ENCODE measurements around the gene SYNJ2. TPM values are rescaled to one million over a fixed set of nuclear protein-coding genes. Genes with fewer than 3 reads are reported as not detected.

SYNJ2 gene
- total and polyA plus RNA-seq, 2 experiments from 2014 or later: 20.5 to 28.6 TPM

GRCh38 chr6:158083455-158084325 lies 102.0 kb downstream of the SYNJ2 start:
- Histone ChIP-seq H3K9me3 (ENCODE audit: low read depth) (no peaks in the 10 kb centered on the region), H3K27me3 (replicated peaks; ENCODE audit: insufficient read depth) (no peaks in the 10 kb centered on the region), H3K4me1 (ENCODE audit: insufficient read depth) (no peaks in the 10 kb centered on the region; the same call in 1 of the 2 replicates), H3K4me3 (no peak overlapping the region), H3F3A (ENCODE audit: insufficient read depth) (no peaks in the 10 kb centered on the region), H3K36me3 (ENCODE audit: low read depth) (peaks cover 62% of the 10 kb centered on the region), H2AFZ (no peak overlapping the region), H3K9ac (no peak overlapping the region), H4K20me1 (ENCODE audit: insufficient read depth) (no peaks in the 10 kb centered on the region), H3K4me2 (ENCODE audit: unreplicated experiment) (no peak overlapping the region), H3K79me2 (ENCODE audit: insufficient read depth) (0 out of 2 replicates have a peak, but pooled peaks cover 2% of the 10 kb centered on the region), H3K9me2 (ENCODE audit: insufficient read depth) (no peaks in the 10 kb centered on the region), H3K27ac (no peak overlapping the region)
- in situ Hi-C loops (cut with MboI): no loop called here
- DNase-seq: peak; percentile 13
- TF ChIP-seq EZH2phosphoT487 (IDR thresholded peaks at IDR 0.05; ENCODE audit: insufficient read depth, low read depth) (no peak), EZH2 (IDR thresholded peaks at IDR 0.05; ENCODE audit: insufficient read depth, poor library complexity, severe bottlenecking) (no peak)
- 91 to 93% methylated on average over 22 to 23 of the region's 23 CpGs for WGBS, 2 experiments (ENCODE audit: low coverage in 1 of 2, low lambda C conversion rate in 2 of 2, missing lambda C conversion rate in 2 of 2)

DNA sequence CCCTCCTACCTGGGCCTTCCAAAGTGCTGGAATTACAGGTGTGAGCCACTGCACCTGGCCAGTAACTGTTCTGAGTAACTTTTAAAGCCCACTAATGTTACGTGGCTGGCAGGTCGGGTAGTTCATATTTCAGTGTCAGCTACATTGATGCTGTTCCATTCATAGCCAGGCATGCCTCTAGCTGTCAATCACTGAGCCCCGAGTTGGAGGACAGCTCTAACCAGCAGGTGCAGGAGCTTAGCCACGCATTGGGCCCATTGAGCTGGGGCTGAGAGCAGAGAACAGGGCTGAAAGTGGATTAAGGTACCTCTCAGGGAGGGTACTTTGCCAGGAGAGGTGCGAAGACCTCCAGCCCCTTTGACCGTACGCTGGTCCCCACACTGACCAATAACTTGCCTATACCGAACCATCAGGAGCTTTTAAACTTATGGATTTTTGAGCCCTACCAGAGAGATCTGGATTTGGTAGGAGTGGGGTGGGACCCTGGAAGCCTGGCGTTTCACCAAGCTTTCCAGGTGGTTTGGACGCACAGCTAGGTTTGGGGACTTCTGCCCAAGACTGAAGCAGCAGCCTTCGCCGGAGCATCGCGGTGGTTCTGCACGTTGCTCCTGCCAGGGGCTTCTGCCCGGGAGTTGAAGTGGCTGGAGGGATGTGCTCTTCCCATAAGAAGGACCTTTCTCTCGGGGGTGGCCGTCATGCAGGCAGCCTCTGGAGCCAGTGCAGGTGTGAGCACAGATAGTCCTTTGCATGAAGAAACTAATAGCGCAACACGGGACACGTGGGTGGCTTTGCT lies 103.8 kb downstream of the SYNJ2 start:
- Histone ChIP-seq H4K20me1 (ENCODE audit: insufficient read depth) (no peaks in the 10 kb centered on the region), H3K79me2 (ENCODE audit: insufficient read depth) (0 out of 2 replicates have a peak, but pooled peaks cover 7% of the 10 kb centered on the region), H3K27ac (no peak overlapping the region), H3F3A (ENCODE audit: insufficient read depth) (no peaks in the 10 kb centered on the region), H3K27me3 (replicated peaks; ENCODE audit: insufficient read depth) (no peaks in the 10 kb centered on the region), H3K4me1 (ENCODE audit: insufficient read depth) (no peaks in the 10 kb centered on the region; the same call in 1 of the 2 replicates), H3K4me3 (no peak overlapping the region), H2AFZ (no peak overlapping the region), H3K9ac (no peak overlapping the region), H3K4me2 (ENCODE audit: unreplicated experiment) (no peak overlapping the region), H3K9me2 (ENCODE audit: insufficient read depth) (no peaks in the 10 kb centered on the region), H3K36me3 (ENCODE audit: low read depth) (peaks cover 67% of the 10 kb centered on the region), H3K9me3 (ENCODE audit: low read depth) (no peaks in the 10 kb centered on the region)
- TF ChIP-seq EZH2 (IDR thresholded peaks at IDR 0.05; ENCODE audit: insufficient read depth, poor library complexity, severe bottlenecking) (no peak), EZH2phosphoT487 (IDR thresholded peaks at IDR 0.05; ENCODE audit: insufficient read depth, low read depth) (no peak)
- in situ Hi-C loops (cut with MboI): no loop called here
- DNase-seq: no peak
- WGBS, 2 experiments (ENCODE audit: low coverage in 1 of 2, low lambda C conversion rate in 2 of 2, missing lambda C conversion rate in 2 of 2): 92 to 93% methylated on average over 21 of the region's 21 CpGs

GRCh38 chr6:158086054-158086503 lies 104.4 kb downstream of the SYNJ2 start:
- H3K27me3 ChIP-seq (replicated peaks; ENCODE audit: insufficient read depth): no peaks in the 10 kb centered on the region
- 45 to 53% methylated on average over 2 of the region's 2 CpGs for WGBS, 2 experiments (ENCODE audit: low coverage in 1 of 2, low lambda C conversion rate in 2 of 2, missing lambda C conversion rate in 2 of 2)
- H3K36me3 ChIP-seq (ENCODE audit: low read depth): peaks cover 68% of the 10 kb centered on the region
- H3K9ac ChIP-seq: no peak overlapping the region
- in situ Hi-C loops (cut with MboI): no loop called here
- 0 out of 2 replicates have a peak, but pooled peaks cover 7% of the 10 kb centered on the region for H3K79me2 ChIP-seq (ENCODE audit: insufficient read depth)
- DNase-seq: no peak
- no peak overlapping the region for H3K4me2 ChIP-seq (ENCODE audit: unreplicated experiment)
- no peak overlapping the region for H2AFZ ChIP-seq
- H3K9me3 ChIP-seq (ENCODE audit: low read depth): no peaks in the 10 kb centered on the region
- H3K9me2 ChIP-seq (ENCODE audit: insufficient read depth): no peaks in the 10 kb centered on the region
- H3K4me3 ChIP-seq: no peak overlapping the region
- 0 out of 2 replicates have a peak, but pooled peaks cover 4% of the 10 kb centered on the region for H3F3A ChIP-seq (ENCODE audit: insufficient read depth)
- no peaks in the 10 kb centered on the region; the same call in 1 of the 2 replicates for H3K4me1 ChIP-seq (ENCODE audit: insufficient read depth)
- no peaks in the 10 kb centered on the region for H4K20me1 ChIP-seq (ENCODE audit: insufficient read depth)
- TF ChIP-seq EZH2 (IDR thresholded peaks at IDR 0.05; ENCODE audit: insufficient read depth, poor library complexity, severe bottlenecking) (no peak), EZH2phosphoT487 (IDR thresholded peaks at IDR 0.05; ENCODE audit: insufficient read depth, low read depth) (no peak)
- no peak overlapping the region for H3K27ac ChIP-seq

DNA sequence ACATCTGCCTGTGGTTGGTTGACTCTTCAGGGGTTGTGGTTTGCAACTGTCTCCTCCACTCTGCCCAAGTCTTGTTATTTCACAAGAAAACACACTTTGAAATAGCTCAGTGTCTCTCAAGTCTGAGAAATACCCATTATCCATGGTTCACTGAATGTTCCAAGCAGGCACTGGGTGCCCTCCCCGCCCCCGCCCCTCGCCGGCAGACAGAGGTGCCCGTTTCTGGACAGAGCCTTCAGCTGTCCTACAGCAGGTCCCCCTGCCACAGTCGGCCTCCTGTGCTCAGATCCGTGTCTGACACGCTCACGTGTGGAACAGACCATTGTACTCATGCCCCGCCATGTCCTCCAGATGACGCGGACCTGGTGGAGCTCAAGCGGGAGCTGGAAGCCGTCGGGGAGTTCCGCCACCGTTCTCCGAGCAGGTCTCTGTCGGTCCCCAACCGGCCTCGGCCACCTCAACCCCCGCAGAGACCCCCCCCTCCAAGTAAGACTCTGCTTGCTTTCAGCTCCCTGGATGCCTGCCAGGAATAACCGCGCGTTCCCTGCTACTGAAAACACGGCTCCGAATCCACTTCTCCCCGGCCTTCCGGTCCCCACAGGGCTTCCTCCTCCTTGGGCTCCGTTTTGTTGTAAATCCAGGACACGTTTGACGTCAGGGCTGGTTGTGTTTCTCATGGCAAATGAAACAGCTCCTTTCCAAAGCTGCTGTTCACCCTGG lies 105.0 kb downstream of the SYNJ2 start:
- H3K79me2 ChIP-seq (ENCODE audit: insufficient read depth): 0 out of 2 replicates have a peak, but pooled peaks cover 7% of the 10 kb centered on the region
- H3K4me1 ChIP-seq (ENCODE audit: insufficient read depth): no peaks in the 10 kb centered on the region; the same call in 1 of the 2 replicates
- no peaks in the 10 kb centered on the region for H3K9me3 ChIP-seq (ENCODE audit: low read depth)
- H4K20me1 ChIP-seq (ENCODE audit: insufficient read depth): no peaks in the 10 kb centered on the region
- 94% methylated on average over 26 to 32 of the region's 32 CpGs for WGBS, 2 experiments (ENCODE audit: low coverage in 1 of 2, low lambda C conversion rate in 2 of 2, missing lambda C conversion rate in 2 of 2)
- no peak overlapping the region for H2AFZ ChIP-seq
- no peaks in the 10 kb centered on the region for H3K27me3 ChIP-seq (replicated peaks; ENCODE audit: insufficient read depth)
- no peak overlapping the region for H3K4me3 ChIP-seq
- 0 out of 2 replicates have a peak, but pooled peaks cover 4% of the 10 kb centered on the region for H3F3A ChIP-seq (ENCODE audit: insufficient read depth)
- TF ChIP-seq EZH2phosphoT487 (IDR thresholded peaks at IDR 0.05; ENCODE audit: insufficient read depth, low read depth): no peak
- no peak for TF ChIP-seq EZH2 (IDR thresholded peaks at IDR 0.05; ENCODE audit: insufficient read depth, poor library complexity, severe bottlenecking)
- H3K4me2 ChIP-seq (ENCODE audit: unreplicated experiment): no peak overlapping the region
- no peak overlapping the region for H3K9ac ChIP-seq
- peak; percentile 71 for DNase-seq
- H3K27ac ChIP-seq: no peak overlapping the region
- in situ Hi-C loops (cut with MboI): no loop called here
- H3K36me3 ChIP-seq (ENCODE audit: low read depth): peaks cover 67% of the 10 kb centered on the region
- no peaks in the 10 kb centered on the region for H3K9me2 ChIP-seq (ENCODE audit: insufficient read depth)
